Measurements from ENCODE around the gene SIM1. TPM values are rescaled to one million over a fixed set of nuclear protein-coding genes. Genes with fewer than 3 reads are reported as not detected.

SIM1 gene, protein sequence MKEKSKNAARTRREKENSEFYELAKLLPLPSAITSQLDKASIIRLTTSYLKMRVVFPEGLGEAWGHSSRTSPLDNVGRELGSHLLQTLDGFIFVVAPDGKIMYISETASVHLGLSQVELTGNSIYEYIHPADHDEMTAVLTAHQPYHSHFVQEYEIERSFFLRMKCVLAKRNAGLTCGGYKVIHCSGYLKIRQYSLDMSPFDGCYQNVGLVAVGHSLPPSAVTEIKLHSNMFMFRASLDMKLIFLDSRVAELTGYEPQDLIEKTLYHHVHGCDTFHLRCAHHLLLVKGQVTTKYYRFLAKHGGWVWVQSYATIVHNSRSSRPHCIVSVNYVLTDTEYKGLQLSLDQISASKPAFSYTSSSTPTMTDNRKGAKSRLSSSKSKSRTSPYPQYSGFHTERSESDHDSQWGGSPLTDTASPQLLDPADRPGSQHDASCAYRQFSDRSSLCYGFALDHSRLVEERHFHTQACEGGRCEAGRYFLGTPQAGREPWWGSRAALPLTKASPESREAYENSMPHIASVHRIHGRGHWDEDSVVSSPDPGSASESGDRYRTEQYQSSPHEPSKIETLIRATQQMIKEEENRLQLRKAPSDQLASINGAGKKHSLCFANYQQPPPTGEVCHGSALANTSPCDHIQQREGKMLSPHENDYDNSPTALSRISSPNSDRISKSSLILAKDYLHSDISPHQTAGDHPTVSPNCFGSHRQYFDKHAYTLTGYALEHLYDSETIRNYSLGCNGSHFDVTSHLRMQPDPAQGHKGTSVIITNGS
- not detected for polyA plus RNA-seq (ENCODE audit: low read depth in 6 of 6)

DNA sequence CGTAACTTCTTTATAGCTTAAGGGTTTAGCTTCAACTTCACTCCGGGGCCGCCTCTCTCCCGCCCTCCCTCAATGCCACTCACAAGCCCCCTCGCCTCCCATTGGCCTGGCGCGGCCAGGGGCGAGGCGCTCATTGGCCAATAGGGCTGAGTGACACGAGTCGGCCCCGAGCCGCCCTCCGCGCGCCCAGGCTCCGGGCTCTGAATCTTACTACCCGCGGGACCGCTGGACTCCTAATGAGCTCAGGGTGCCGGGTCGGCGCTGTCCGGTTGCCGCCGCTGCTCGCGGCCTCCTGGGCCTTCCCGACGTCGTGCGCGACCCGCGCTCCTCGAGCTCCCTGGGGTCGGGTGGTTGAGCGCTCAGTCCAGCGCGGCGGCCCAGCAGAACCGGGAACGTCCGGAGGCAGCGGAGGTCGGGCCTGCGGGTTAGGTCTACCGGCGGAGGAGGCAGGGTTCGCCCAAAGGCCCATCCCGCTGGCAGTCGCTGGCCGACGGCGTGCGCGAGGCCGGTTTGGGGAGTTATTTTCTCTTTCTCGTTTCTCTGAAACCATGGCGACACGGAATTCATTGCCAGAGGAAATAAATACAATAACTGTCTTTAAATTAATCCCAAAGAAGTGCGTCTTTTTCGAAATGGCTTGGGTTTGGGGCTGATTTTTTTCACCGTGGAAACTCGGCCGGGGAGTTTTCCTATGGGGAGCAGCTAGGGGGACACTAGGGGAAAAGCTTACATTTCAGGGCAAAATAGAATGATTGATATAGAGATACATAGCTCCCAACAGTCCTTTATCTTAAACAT, at the start of gene SIM1:
Gene SIM1 (minus strand): TSS at position 19 of the 798 bp plus-strand sequence. CDS start 1,453 bp downstream, outside the sequence.
- peaks cover 0 to 64% (median 35%) of the 10 kb centered on the region in 7 donors for H3K9me3 Mint-ChIP-seq
- ATAC-seq (ENCODE audit: low read depth in 2 of 2): no peak
- peak within 1 kb of the TSS in 4 of 6 donors; percentile 33 to 94 (median 71) for H3K27ac Mint-ChIP-seq
- no peak for DNase-seq
- peak within 1 kb of the TSS; percentile 23 to 87 (median 67) for H3K4me3 Mint-ChIP-seq
- H3K36me3 Mint-ChIP-seq: peaks cover 8% of the 10 kb centered on the region in 2 donors
- H3K27me3 Mint-ChIP-seq: peaks cover 63 to 94% (median 75%) of the 10 kb centered on the region in 3 donors
- H3K4me1 Mint-ChIP-seq: peaks cover 0 to 38% (median 21%) of the 10 kb centered on the region in 3 donors

DNA sequence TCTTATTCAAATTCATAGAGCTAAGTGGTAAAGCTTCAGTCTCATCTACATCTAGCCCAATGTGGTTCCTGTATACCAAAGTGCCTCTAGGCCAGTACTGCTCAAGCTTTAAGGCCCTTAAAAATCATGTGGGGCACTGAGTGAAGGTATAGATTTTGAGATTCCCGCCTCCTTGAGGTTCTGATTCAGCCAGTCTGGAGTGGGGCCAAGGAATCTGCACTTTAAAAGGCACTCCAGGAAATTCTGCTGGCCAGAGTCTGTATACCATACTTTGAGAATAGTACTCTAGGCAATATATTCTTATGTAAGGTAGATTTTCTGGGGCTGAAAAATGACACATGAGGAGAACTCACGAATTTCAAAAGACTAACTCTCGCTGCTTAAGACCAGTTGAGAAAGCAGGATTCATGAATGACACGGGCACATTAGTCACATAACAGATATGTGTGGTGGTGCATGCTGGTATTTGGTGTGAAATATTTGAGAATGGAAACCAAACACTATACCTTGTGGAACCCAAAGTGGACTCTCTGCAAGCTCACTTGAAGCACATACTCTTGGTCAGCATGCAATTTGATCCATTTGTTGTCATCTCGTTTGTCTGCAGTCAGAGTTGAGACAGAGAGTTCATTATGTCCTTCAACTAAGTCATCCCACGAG, 47.6 kb upstream of the SIM1 start:
- no peak for DNase-seq
- Mint-ChIP-seq H3K4me1 (no peaks in the 10 kb centered on the region), H3K9me3 (no peaks in the 10 kb centered on the region), H3K4me3 (no peak overlapping the region), H3K36me3 (peaks cover 26 to 42% of the 10 kb centered on the region in 2 donors), H3K27ac (no peak overlapping the region), H3K27me3 (no peaks in the 10 kb centered on the region)
- ATAC-seq (ENCODE audit: low read depth in 2 of 2): no peak

DNA sequence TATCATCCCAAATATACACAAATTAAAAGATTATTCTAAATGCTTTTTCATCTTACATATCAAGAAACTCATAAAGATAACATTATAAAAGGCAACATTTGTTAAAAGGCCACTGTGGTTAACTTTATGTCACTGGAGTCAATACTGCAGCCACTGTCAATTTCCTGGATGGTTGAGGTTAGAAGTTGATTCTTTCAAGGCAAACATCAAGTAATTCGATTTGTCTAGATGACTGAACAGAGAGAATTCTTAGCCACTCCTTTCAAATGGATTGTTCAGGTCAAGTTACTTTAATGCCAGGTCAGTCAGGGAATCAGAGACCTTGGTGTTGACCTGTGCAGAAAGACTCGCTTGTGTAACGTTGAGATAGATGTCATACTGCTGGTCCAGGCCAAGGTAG, 44.4 kb upstream of the SIM1 start:
- Mint-ChIP-seq H3K9me3 (no peaks in the 10 kb centered on the region), H3K36me3 (peaks cover 18 to 33% of the 10 kb centered on the region in 2 donors)

DNA sequence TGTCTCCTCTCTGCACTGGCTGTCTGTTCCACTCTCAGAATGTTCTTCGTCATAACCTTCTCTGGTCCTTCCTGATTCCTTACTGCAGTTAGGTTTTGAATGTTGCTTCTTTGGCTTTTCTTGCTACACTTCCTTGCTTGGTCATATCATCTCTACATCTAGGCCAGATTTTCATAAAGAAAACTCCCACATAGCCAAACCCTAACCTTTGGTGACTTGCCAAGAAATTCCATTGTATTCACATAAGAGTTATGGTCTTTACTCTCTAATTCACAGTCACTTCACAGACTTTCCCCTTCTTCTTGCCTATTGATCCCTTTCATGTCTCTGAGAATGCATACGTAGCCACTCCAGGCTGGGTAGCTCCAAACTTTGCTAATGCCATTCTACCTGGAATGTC, 41.9 kb upstream of the SIM1 start:
- Mint-ChIP-seq H3K36me3 (peaks cover 8 to 18% of the 10 kb centered on the region in 2 donors), H3K9me3 (no peaks in the 10 kb centered on the region), H3K27me3 (no peaks in the 10 kb centered on the region), H3K4me3 (no peak overlapping the region), H3K4me1 (no peaks in the 10 kb centered on the region), H3K27ac (no peak overlapping the region)
- DNase-seq (no peak), ATAC-seq (ENCODE audit: low read depth in 2 of 2) (no peak)

More for the DNA sequence above, 44.4 kb upstream of the SIM1 start:
- no peaks in the 10 kb centered on the region for H3K27me3 Mint-ChIP-seq
- ATAC-seq (ENCODE audit: low read depth in 2 of 2) (no peak), DNase-seq (no peak)
- no peak overlapping the region for H3K27ac Mint-ChIP-seq
- H3K4me1 Mint-ChIP-seq: no peaks in the 10 kb centered on the region
- no peak overlapping the region for H3K4me3 Mint-ChIP-seq

DNA sequence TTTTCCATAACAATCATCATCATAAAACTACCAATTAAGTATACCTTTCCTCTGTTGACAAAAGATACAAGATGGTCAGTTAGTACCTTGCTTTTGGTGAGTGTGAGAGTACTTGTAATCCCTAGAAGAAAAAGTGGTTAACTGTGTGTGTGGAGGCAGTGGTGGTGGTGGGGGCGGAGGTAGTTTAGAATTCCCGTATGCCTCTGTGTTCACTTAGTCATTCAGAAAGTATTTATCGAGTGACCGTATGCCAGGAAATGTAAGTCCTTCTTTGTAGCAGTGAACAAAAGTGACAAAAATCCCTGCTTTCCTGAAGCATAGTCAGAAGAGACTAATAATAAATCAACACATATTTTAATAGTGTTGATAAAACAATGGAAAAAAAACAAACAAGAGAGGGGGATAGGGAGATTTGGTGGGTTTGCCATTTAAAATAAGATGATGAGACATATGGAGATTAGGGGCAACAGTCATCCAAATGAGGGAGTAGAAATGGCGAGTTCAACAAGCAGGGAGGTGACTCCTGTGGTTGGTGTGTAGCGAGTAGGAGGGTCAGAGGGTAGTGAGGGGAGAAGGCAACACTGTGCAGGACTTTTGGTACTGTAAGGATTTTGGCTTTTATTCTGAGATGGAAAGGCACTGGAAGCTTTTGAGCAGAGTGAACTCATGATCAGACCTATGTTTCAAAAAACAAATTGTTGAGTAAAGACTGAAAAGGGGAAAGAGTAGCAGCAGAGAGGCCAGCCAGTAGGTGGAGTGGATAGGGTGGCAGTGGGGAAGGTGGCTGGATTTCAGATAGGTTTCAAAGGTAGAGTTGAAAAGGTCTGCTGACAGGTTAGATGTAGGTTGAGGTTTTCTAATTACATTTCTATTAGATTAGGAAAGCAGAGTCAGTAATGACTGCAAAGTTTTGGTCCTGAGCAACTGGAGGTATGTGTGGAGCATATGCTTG, 40.3 kb upstream of the SIM1 start:
- Mint-ChIP-seq H3K4me1 (no peaks in the 10 kb centered on the region), H3K27ac (peak overlapping the region in 1 of 6 donors; percentile 24), H3K36me3 (peaks cover 2 to 9% of the 10 kb centered on the region in 2 donors), H3K4me3 (no peak overlapping the region), H3K27me3 (peaks cover 0 to 6% (median 4%) of the 10 kb centered on the region in 3 donors), H3K9me3 (peaks cover 0 to 6% (median 0%) of the 10 kb centered on the region in 7 donors)
- ATAC-seq (ENCODE audit: low read depth in 2 of 2): no peak
- DNase-seq: no peak

DNA sequence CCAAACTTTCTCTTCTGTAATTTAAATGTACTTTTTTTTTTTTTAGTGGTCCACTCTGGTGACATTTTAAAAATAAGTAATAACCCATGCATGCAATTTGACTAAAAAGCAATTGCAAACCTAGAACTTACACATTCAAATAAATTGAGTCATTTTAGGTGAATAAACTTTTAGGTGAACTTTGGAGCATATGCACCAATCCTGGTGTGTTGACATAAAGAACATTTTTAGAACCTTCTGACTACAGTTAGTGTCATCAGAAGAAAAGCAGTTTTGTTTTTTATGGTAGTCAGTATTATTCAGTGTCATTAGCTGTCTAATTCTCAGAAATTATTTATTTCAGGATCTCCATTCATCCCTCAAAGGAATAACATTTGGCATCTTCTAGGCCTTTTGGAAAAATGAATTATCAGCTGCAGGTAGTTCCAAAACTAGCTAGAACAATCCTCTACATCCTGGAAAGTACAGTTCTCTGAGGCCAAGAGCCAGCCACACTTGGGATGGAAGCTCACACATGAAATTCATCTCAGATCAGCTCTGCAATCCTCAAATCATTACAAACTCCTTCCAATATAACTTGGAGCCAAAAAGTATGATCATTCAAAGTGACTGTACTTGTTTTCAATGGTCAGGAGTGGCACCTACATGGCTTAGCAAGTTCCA, 38.5 kb upstream of the SIM1 start:
- H3K4me1 Mint-ChIP-seq: no peaks in the 10 kb centered on the region

DNA sequence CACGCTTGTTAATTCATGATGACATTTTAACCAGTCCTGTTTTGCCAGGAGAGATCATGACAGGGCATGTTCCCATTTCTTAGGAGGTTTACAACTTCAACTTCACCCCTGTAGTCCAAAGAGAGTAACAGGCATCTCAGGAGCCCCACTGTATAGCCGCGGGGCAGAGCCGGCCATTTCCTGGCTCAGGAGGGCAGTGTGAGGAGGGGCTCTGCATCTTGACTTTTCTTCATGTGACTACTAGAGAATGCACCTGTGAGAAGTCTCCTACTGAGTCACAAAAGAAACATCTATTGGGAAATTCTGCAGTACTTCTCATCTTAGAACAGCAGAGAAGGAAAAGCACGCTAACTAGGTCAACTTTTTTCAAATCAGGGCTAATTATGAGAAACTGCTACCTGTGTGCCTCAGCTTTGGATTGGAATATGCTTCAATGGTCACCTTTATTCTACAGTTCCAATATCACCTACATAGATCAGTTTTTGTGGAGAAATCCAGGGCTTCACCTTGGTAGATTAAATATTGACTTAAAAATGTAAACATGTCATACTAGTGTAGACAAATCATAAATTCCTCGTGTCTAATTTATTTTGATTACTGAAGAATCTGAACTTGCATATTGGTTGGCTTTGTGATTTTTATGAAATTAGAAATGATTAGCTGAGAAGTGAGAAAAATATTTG, 28.6 kb upstream of the SIM1 start:
- H3K36me3 Mint-ChIP-seq: no peaks in the 10 kb centered on the region
- peaks cover 3 to 27% (median 8%) of the 10 kb centered on the region in 7 donors for H3K9me3 Mint-ChIP-seq
- H3K27ac Mint-ChIP-seq: peak overlapping the region in 1 of 6 donors; percentile 51
- H3K4me3 Mint-ChIP-seq: no peak overlapping the region
- DNase-seq (no peak), ATAC-seq (ENCODE audit: low read depth in 2 of 2) (no peak)
- peaks cover 39 to 51% (median 47%) of the 10 kb centered on the region in 3 donors for H3K27me3 Mint-ChIP-seq
- H3K4me1 Mint-ChIP-seq: no peaks in the 10 kb centered on the region

More for the DNA sequence above, 38.5 kb upstream of the SIM1 start:
- DNase-seq: no peak
- Mint-ChIP-seq H3K27ac (no peak overlapping the region), H3K36me3 (no peaks in the 10 kb centered on the region), H3K27me3 (peaks cover 4 to 24% (median 16%) of the 10 kb centered on the region in 3 donors), H3K9me3 (peaks cover 0 to 25% (median 11%) of the 10 kb centered on the region in 7 donors), H3K4me3 (no peak overlapping the region)
- no peak for ATAC-seq (ENCODE audit: low read depth in 2 of 2)

DNA sequence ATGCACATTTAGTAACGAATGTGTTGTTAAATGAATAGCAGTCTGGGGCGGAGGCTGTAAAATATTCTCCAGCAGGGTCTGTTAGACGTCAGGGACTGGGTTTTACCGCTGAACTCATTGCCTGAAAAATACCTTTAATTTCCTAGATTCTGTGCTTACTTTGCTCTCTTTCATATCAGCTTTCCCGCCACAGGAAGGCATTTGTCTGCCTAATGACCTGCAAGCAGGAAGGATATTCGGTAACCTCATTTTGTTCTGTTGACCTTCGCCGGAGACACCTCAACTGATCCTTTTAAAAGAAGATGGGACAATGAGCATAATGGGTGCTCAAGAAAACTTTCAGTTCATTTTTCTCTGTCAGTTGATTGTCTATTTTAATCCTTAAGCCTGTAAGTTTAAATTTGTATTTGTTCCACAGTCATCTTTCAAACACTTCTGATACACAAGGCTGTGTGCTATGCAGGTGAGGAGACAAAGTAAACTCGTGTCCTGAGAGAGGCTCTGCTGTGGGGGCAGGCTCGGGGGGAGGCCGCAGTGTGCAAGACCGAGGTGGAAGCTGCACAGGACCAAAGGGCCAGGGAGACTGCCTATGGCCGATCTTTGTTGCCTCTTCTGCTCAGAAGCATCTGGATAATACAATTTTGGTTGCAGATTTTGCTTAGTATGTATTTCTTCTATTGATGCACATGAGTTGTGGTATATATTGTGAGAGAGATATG, 27.4 kb upstream of the SIM1 start:
- ATAC-seq (ENCODE audit: low read depth in 2 of 2): no peak
- no peak for DNase-seq
- Mint-ChIP-seq H3K27ac (no peak overlapping the region), H3K4me1 (no peaks in the 10 kb centered on the region), H3K27me3 (peaks cover 43 to 54% (median 49%) of the 10 kb centered on the region in 3 donors), H3K9me3 (peaks cover 0 to 20% (median 6%) of the 10 kb centered on the region in 7 donors), H3K4me3 (no peak overlapping the region), H3K36me3 (no peaks in the 10 kb centered on the region)

DNA sequence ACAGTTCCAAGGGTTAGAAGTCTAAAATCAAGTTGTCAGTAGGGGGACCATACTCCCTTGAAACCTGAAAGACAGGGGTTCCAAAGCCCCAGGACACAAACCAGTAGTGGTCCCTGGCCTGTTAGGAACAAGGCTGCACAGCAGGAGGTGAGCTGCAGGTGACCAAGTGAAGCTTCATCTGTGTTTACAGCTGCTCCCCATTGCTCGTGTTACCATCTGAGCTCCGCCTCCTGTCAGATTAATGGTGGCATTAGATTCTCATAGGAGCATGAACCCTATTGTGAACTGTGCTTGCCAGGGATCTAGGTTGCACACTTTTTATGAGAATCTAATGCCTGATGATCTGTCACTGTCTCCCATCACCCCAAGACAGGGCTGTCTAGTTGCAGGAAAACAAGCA, 25.3 kb upstream of the SIM1 start:
- peaks cover 0 to 8% (median 0%) of the 10 kb centered on the region in 7 donors for H3K9me3 Mint-ChIP-seq
- ATAC-seq (ENCODE audit: low read depth in 2 of 2) (no peak), DNase-seq (no peak)
- peaks cover 41 to 63% (median 57%) of the 10 kb centered on the region in 3 donors for H3K27me3 Mint-ChIP-seq
- H3K4me1 Mint-ChIP-seq: no peaks in the 10 kb centered on the region
- H3K4me3 Mint-ChIP-seq: no peak overlapping the region
- no peaks in the 10 kb centered on the region for H3K36me3 Mint-ChIP-seq
- H3K27ac Mint-ChIP-seq: no peak overlapping the region

DNA sequence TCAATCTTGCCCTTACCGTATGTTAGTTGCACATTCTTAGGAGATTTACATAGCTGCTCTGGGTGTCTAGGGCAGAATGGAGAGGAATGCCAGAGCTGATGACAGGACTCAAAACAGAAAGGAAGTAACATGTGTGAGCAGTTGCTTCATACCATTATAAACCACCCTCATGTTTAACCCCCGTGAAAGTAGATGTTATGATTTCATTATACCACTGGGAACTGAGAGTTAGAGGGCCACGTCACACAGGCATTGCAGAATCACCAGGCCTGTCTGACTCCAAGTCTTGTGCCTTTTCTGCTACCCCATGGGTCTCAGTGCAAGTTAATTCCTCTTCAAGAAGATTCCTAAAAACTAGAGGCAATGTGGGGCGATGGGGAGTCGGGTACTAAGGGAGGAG, 23.5 kb upstream of the SIM1 start:
- Mint-ChIP-seq H3K27me3 (peaks cover 44 to 72% (median 61%) of the 10 kb centered on the region in 3 donors), H3K4me1 (no peaks in the 10 kb centered on the region), H3K4me3 (no peak overlapping the region), H3K9me3 (peaks cover 0 to 4% (median 0%) of the 10 kb centered on the region in 7 donors), H3K27ac (peak overlapping the region in 1 of 6 donors; percentile 36), H3K36me3 (no peaks in the 10 kb centered on the region)
- ATAC-seq (ENCODE audit: low read depth in 2 of 2) (no peak), DNase-seq (no peak)
